ENCODE measurements around the gene AP1S3. TPM values are rescaled to one million over a fixed set of nuclear protein-coding genes. Genes with fewer than 3 reads are reported as not detected.
"Not testable (repeated sequence)": the region's sequence is repeated elsewhere in the genome, so short reads cannot be mapped to it uniquely, and the experiment has no call there.

Gene AP1S3
- total RNA-seq, 1 donor from 2014 or later: 6.4 TPM

GRCh38 chr2:223768179-223768578 lies 69.2 kb downstream of the AP1S3 start:
- ATAC-seq (no peak), DNase-seq (no peak)
- no peaks in the 10 kb centered on the region for H3K27me3 ChIP-seq (ENCODE audit: low read depth)
- H3K9me3 ChIP-seq: no peaks in the 10 kb centered on the region
- H3K4me1 ChIP-seq: no peaks in the 10 kb centered on the region
- no peaks in the 10 kb centered on the region for H3K36me3 ChIP-seq
- TF ChIP-seq CTCF (IDR thresholded peaks at IDR 0.05): no peak
- intact Hi-C loops (cut with DNase I): no loop called here
- no peak overlapping the region for H3K4me3 ChIP-seq
- H3K27ac ChIP-seq: no peak overlapping the region

GRCh38 chr2:223767341-223767740 lies 70.0 kb downstream of the AP1S3 start:
- H3K4me3 ChIP-seq: no peak overlapping the region
- DNase-seq: no peak
- intact Hi-C loops (cut with DNase I): no loop called here
- no peaks in the 10 kb centered on the region for H3K9me3 ChIP-seq
- H3K27me3 ChIP-seq (ENCODE audit: low read depth): no peaks in the 10 kb centered on the region
- H3K27ac ChIP-seq: no peak overlapping the region
- H3K36me3 ChIP-seq: no peaks in the 10 kb centered on the region
- ATAC-seq: no peak
- no peak for TF ChIP-seq CTCF (IDR thresholded peaks at IDR 0.05)
- no peaks in the 10 kb centered on the region for H3K4me1 ChIP-seq

- intact Hi-C loops (cut with DNase I): no loop called here
- Histone ChIP-seq H3K27ac (no peak overlapping the region), H3K4me3 (no peak overlapping the region), H3K27me3 (ENCODE audit: low read depth) (no peaks in the 10 kb centered on the region), H3K9me3 (no peaks in the 10 kb centered on the region), H3K36me3 (no peaks in the 10 kb centered on the region), H3K4me1 (no peaks in the 10 kb centered on the region)
- no peak for TF ChIP-seq CTCF (IDR thresholded peaks at IDR 0.05)
- no peak for ATAC-seq
- DNase-seq: no peak
Measured at GRCh38 chr2:223765221-223765785, 72.1 kb downstream of the AP1S3 start.

- no peaks in the 10 kb centered on the region for H3K27me3 ChIP-seq (ENCODE audit: low read depth)
- no peak for ATAC-seq
- no peak overlapping the region for H3K27ac ChIP-seq
- DNase-seq: no peak
- no peak for TF ChIP-seq CTCF (IDR thresholded peaks at IDR 0.05)
- no peaks in the 10 kb centered on the region for H3K4me1 ChIP-seq
- H3K36me3 ChIP-seq: no peaks in the 10 kb centered on the region
- H3K9me3 ChIP-seq: no peaks in the 10 kb centered on the region
- intact Hi-C loops (cut with DNase I): no loop called here
- no peak overlapping the region for H3K4me3 ChIP-seq
Measured at GRCh38 chr2:223764796-223765195, 72.6 kb downstream of the AP1S3 start.

- Histone ChIP-seq H3K36me3 (no peaks in the 10 kb centered on the region), H3K9me3 (no peaks in the 10 kb centered on the region), H3K4me3 (no peak overlapping the region), H3K4me1 (no peaks in the 10 kb centered on the region), H3K27ac (peak overlapping the region; percentile 69), H3K27me3 (ENCODE audit: low read depth) (no peaks in the 10 kb centered on the region)
- DNase-seq: no peak
- TF ChIP-seq CTCF (IDR thresholded peaks at IDR 0.05): no peak
- intact Hi-C loops (cut with DNase I): no loop called here
- ATAC-seq: peak; percentile 88 to 90
Measured at GRCh38 chr2:223762853-223763252, 74.5 kb downstream of the AP1S3 start.

- DNase-seq; H3K9me3 ChIP-seq; H3K27me3 ChIP-seq (ENCODE audit: low read depth); H3K4me1 ChIP-seq; intact Hi-C loops (cut with DNase I); H3K4me3 ChIP-seq; H3K36me3 ChIP-seq; ATAC-seq: not testable (repeated sequence)
- H3K27ac ChIP-seq: peak overlapping the region; percentile 69
Measured at GRCh38 chr2:223761746-223762145, 75.6 kb downstream of the AP1S3 start.
